NOMO-1 (cell line): Measurements from ENCODE around the gene PSENEN.

Experiments used
- DNase-seq, 2 experiments: peaks; one replicate each; lab custom pipeline; 2025; ENCODE audit not compliant: unreplicated experiment in 2 of 2; lab: John Stamatoyannopoulos, UW

The PSENEN gene

GRCh38 chr19:35745328-35746086 is at the start of gene PSENEN, which contains the start of gene U2AF1L4:
Gene PSENEN, plus strand, starts transcription at chr19:35745651. Its CDS starts 280 bp downstream, at chr19:35745931.
Gene U2AF1L4, minus strand, starts transcription at chr19:35745418. Its CDS starts 27 bp downstream, at chr19:35745391.
- DNase-seq, result peak; percentile 96 to 99

GRCh38 chr19:35695895-35696422 is 49.5 kb upstream of the PSENEN start:
- DNase-seq, result no peak

GRCh38 chr19:35696835-35697234 is 48.6 kb upstream of the PSENEN start:
- no peak for DNase-seq

- peak; percentile 95 to 96 for DNase-seq
Observed at GRCh38 chr19:35702223-35703012, 43.0 kb upstream of the PSENEN start.

GRCh38 chr19:35703343-35703742 is 42.1 kb upstream of the PSENEN start:
- DNase-seq, result no peak

GRCh38 chr19:35704218-35704617 is 41.2 kb upstream of the PSENEN start, which contains the start of gene ZBTB32:
Gene ZBTB32, plus strand, starts transcription at chr19:35704558. Its CDS starts 10,069 bp downstream, at chr19:35714627.
- DNase-seq, result no peak

- DNase-seq, result no peak
Observed at GRCh38 chr19:35708391-35708790, 37.1 kb upstream of the PSENEN start.

GRCh38 chr19:35710784-35711723 is 34.4 kb upstream of the PSENEN start:
- DNase-seq, result no peak

- DNase-seq, result no peak
Observed at GRCh38 chr19:35712567-35713505, 32.6 kb upstream of the PSENEN start.

GRCh38 chr19:35713506-35713850 is 32.0 kb upstream of the PSENEN start:
- no peak for DNase-seq

- no peak for DNase-seq
Observed at GRCh38 chr19:35713904-35714495, 31.5 kb upstream of the PSENEN start.

GRCh38 chr19:35714601-35715354 is 30.7 kb upstream of the PSENEN start:
- DNase-seq, result no peak

- no peak for DNase-seq
Observed at GRCh38 chr19:35715355-35715809, 30.1 kb upstream of the PSENEN start.

- no peak for DNase-seq
Observed at GRCh38 chr19:35715981-35716800, 29.3 kb upstream of the PSENEN start.

GRCh38 chr19:35716801-35717664 is 28.4 kb upstream of the PSENEN start:
- DNase-seq, result peak; percentile 92 to 97

- DNase-seq, result no peak
Observed at GRCh38 chr19:35717665-35718344, 27.6 kb upstream of the PSENEN start, which contains the start of gene KMT2B. Gene KMT2B, plus strand, starts transcription at chr19:35718003. Its CDS starts 16 bp downstream, at chr19:35718019.
